ENCODE data around the gene CDK5RAP3.
"Not testable (repeated sequence)": the region's sequence is repeated elsewhere in the genome, so short reads cannot be mapped to it uniquely, and the experiment has no call there.

Gene CDK5RAP3

GRCh38 chr17:47983492-47984223 is 12.7 kb downstream of the CDK5RAP3 start:
- H3K9me3 ChIP-seq (ENCODE audit: control insufficient read depth, insufficient read depth, low read length), result no peaks in the 10 kb centered on the region
- H3K9ac ChIP-seq (ENCODE audit: low read depth, low read length), result no peak overlapping the region
- peaks cover 7% of the 10 kb centered on the region for H3K4me1 ChIP-seq (ENCODE audit: control insufficient read depth, insufficient read depth, low read length)
- H3K27me3 ChIP-seq (ENCODE audit: control insufficient read depth, insufficient read depth, low read length), result no peaks in the 10 kb centered on the region
- H3K36me3 ChIP-seq (ENCODE audit: control insufficient read depth, insufficient read depth, low read length), result peaks cover 33% of the 10 kb centered on the region
- no peak overlapping the region for H3K4me3 ChIP-seq (ENCODE audit: low read depth, low read length)

GRCh38 chr17:47986520-47986919 is 15.6 kb downstream of the CDK5RAP3 start:
- no peaks in the 10 kb centered on the region for H3K9me3 ChIP-seq (ENCODE audit: control insufficient read depth, insufficient read depth, low read length)
- no peaks in the 10 kb centered on the region for H3K27me3 ChIP-seq (ENCODE audit: control insufficient read depth, insufficient read depth, low read length)
- peaks cover 11% of the 10 kb centered on the region for H3K36me3 ChIP-seq (ENCODE audit: control insufficient read depth, insufficient read depth, low read length)
- peaks cover 14% of the 10 kb centered on the region for H3K4me1 ChIP-seq (ENCODE audit: control insufficient read depth, insufficient read depth, low read length)
- H3K4me3 ChIP-seq (ENCODE audit: low read depth, low read length), result no peak overlapping the region
- no peak overlapping the region for H3K9ac ChIP-seq (ENCODE audit: low read depth, low read length)

- Histone ChIP-seq H3K9ac (ENCODE audit: low read depth, low read length) (no peak overlapping the region), H3K36me3 (ENCODE audit: control insufficient read depth, insufficient read depth, low read length) (peaks cover 11% of the 10 kb centered on the region), H3K4me3 (ENCODE audit: low read depth, low read length) (no peak overlapping the region), H3K9me3 (ENCODE audit: control insufficient read depth, insufficient read depth, low read length) (no peaks in the 10 kb centered on the region), H3K27me3 (ENCODE audit: control insufficient read depth, insufficient read depth, low read length) (no peaks in the 10 kb centered on the region), H3K4me1 (ENCODE audit: control insufficient read depth, insufficient read depth, low read length) (peaks cover 19% of the 10 kb centered on the region)
These were observed 16.4 kb downstream of the CDK5RAP3 start for GRCh38 chr17:47987240-47987835.

- not testable (repeated sequence) for H3K9ac ChIP-seq (ENCODE audit: low read depth, low read length); H3K36me3 ChIP-seq (ENCODE audit: control insufficient read depth, insufficient read depth, low read length); H3K9me3 ChIP-seq (ENCODE audit: control insufficient read depth, insufficient read depth, low read length); H3K27me3 ChIP-seq (ENCODE audit: control insufficient read depth, insufficient read depth, low read length); H3K4me3 ChIP-seq (ENCODE audit: low read depth, low read length)
- peaks cover 21% of the 10 kb centered on the region for H3K4me1 ChIP-seq (ENCODE audit: control insufficient read depth, insufficient read depth, low read length)
These were observed 17.5 kb downstream of the CDK5RAP3 start for GRCh38 chr17:47988445-47988844.

- Histone ChIP-seq H3K9me3 (ENCODE audit: control insufficient read depth, insufficient read depth, low read length) (no peaks in the 10 kb centered on the region), H3K36me3 (ENCODE audit: control insufficient read depth, insufficient read depth, low read length) (peaks cover 2% of the 10 kb centered on the region), H3K4me3 (ENCODE audit: low read depth, low read length) (no peak overlapping the region), H3K9ac (ENCODE audit: low read depth, low read length) (no peak overlapping the region), H3K4me1 (ENCODE audit: control insufficient read depth, insufficient read depth, low read length) (peaks cover 21% of the 10 kb centered on the region), H3K27me3 (ENCODE audit: control insufficient read depth, insufficient read depth, low read length) (no peaks in the 10 kb centered on the region)
These were observed 18.2 kb downstream of the CDK5RAP3 start for GRCh38 chr17:47989159-47989558.

- peaks cover 25% of the 10 kb centered on the region for H3K4me1 ChIP-seq (ENCODE audit: control insufficient read depth, insufficient read depth, low read length)
These were observed 18.8 kb downstream of the CDK5RAP3 start for GRCh38 chr17:47989700-47990099.

GRCh38 chr17:47990962-47991731 is 20.2 kb downstream of the CDK5RAP3 start:
- no peaks in the 10 kb centered on the region for H3K36me3 ChIP-seq (ENCODE audit: control insufficient read depth, insufficient read depth, low read length)
- peak overlapping the region; percentile 62 for H3K9ac ChIP-seq (ENCODE audit: low read depth, low read length)
- peak overlapping the region; percentile 27 for H3K4me3 ChIP-seq (ENCODE audit: low read depth, low read length)
- H3K9me3 ChIP-seq (ENCODE audit: control insufficient read depth, insufficient read depth, low read length), result no peaks in the 10 kb centered on the region
- H3K27me3 ChIP-seq (ENCODE audit: control insufficient read depth, insufficient read depth, low read length), result no peaks in the 10 kb centered on the region
- H3K4me1 ChIP-seq (ENCODE audit: control insufficient read depth, insufficient read depth, low read length), result peaks cover 36% of the 10 kb centered on the region

More at GRCh38 chr17:47989700-47990099, 18.8 kb downstream of the CDK5RAP3 start:
- Histone ChIP-seq H3K9ac (ENCODE audit: low read depth, low read length) (no peak overlapping the region), H3K27me3 (ENCODE audit: control insufficient read depth, insufficient read depth, low read length) (no peaks in the 10 kb centered on the region), H3K36me3 (ENCODE audit: control insufficient read depth, insufficient read depth, low read length) (no peaks in the 10 kb centered on the region), H3K9me3 (ENCODE audit: control insufficient read depth, insufficient read depth, low read length) (no peaks in the 10 kb centered on the region), H3K4me3 (ENCODE audit: low read depth, low read length) (no peak overlapping the region)

GRCh38 chr17:47992216-47992615 is 21.3 kb downstream of the CDK5RAP3 start:
- Histone ChIP-seq H3K4me1 (ENCODE audit: control insufficient read depth, insufficient read depth, low read length) (peaks cover 33% of the 10 kb centered on the region), H3K9me3 (ENCODE audit: control insufficient read depth, insufficient read depth, low read length) (no peaks in the 10 kb centered on the region)

GRCh38 chr17:47993031-47993564 is 22.2 kb downstream of the CDK5RAP3 start:
- Histone ChIP-seq H3K36me3 (ENCODE audit: control insufficient read depth, insufficient read depth, low read length) (no peaks in the 10 kb centered on the region), H3K27me3 (ENCODE audit: control insufficient read depth, insufficient read depth, low read length) (no peaks in the 10 kb centered on the region), H3K4me1 (ENCODE audit: control insufficient read depth, insufficient read depth, low read length) (peaks cover 29% of the 10 kb centered on the region), H3K4me3 (ENCODE audit: low read depth, low read length) (no peak overlapping the region), H3K9ac (ENCODE audit: low read depth, low read length) (no peak overlapping the region), H3K9me3 (ENCODE audit: control insufficient read depth, insufficient read depth, low read length) (no peaks in the 10 kb centered on the region)

More at GRCh38 chr17:47992216-47992615, 21.3 kb downstream of the CDK5RAP3 start:
- no peak overlapping the region for H3K9ac ChIP-seq (ENCODE audit: low read depth, low read length)
- no peaks in the 10 kb centered on the region for H3K36me3 ChIP-seq (ENCODE audit: control insufficient read depth, insufficient read depth, low read length)
- no peaks in the 10 kb centered on the region for H3K27me3 ChIP-seq (ENCODE audit: control insufficient read depth, insufficient read depth, low read length)
- H3K4me3 ChIP-seq (ENCODE audit: low read depth, low read length), result no peak overlapping the region

- no peaks in the 10 kb centered on the region for H3K9me3 ChIP-seq (ENCODE audit: control insufficient read depth, insufficient read depth, low read length)
- H3K36me3 ChIP-seq (ENCODE audit: control insufficient read depth, insufficient read depth, low read length), result no peaks in the 10 kb centered on the region
- H3K4me1 ChIP-seq (ENCODE audit: control insufficient read depth, insufficient read depth, low read length), result peaks cover 29% of the 10 kb centered on the region
- no peak overlapping the region for H3K4me3 ChIP-seq (ENCODE audit: low read depth, low read length)
- no peaks in the 10 kb centered on the region for H3K27me3 ChIP-seq (ENCODE audit: control insufficient read depth, insufficient read depth, low read length)
- H3K9ac ChIP-seq (ENCODE audit: low read depth, low read length), result no peak overlapping the region
These were observed 23.1 kb downstream of the CDK5RAP3 start for GRCh38 chr17:47993964-47994363.

GRCh38 chr17:47994724-47995123 is 23.8 kb downstream of the CDK5RAP3 start:
- Histone ChIP-seq H3K4me3 (ENCODE audit: low read depth, low read length) (no peak overlapping the region), H3K36me3 (ENCODE audit: control insufficient read depth, insufficient read depth, low read length) (no peaks in the 10 kb centered on the region), H3K9ac (ENCODE audit: low read depth, low read length) (no peak overlapping the region), H3K4me1 (ENCODE audit: control insufficient read depth, insufficient read depth, low read length) (peaks cover 29% of the 10 kb centered on the region), H3K27me3 (ENCODE audit: control insufficient read depth, insufficient read depth, low read length) (no peaks in the 10 kb centered on the region), H3K9me3 (ENCODE audit: control insufficient read depth, insufficient read depth, low read length) (no peaks in the 10 kb centered on the region)
